ENCODE measurements around the gene TEK. TPM values are rescaled to one million over a fixed set of nuclear protein-coding genes. Genes with fewer than 3 reads are reported as not detected.
"Not testable (repeated sequence)": the region's sequence is repeated elsewhere in the genome, so short reads cannot be mapped to it uniquely, and the experiment has no call there.

Gene TEK
- total RNA-seq, 2 donors from 2014 or later, result not detected

GRCh38 chr9:27227192-27227591 lies 118.2 kb downstream of the TEK start:
- ATAC-seq (replicated peaks in 1 of 2) (no peak), DNase-seq (no peak)
- H3K9me3 Mint-ChIP-seq, result peaks cover 0 to 9% of the 10 kb centered on the region in 2 donors
- no peak overlapping the region for H3K4me3 Mint-ChIP-seq
- H3K27me3 Mint-ChIP-seq (ENCODE audit: low read depth), result no peaks in the 10 kb centered on the region
- no peak overlapping the region for H3K27ac Mint-ChIP-seq
- H3K36me3 Mint-ChIP-seq (ENCODE audit: insufficient read depth in 2 of 2), result no peaks in the 10 kb centered on the region
- H3K4me1 Mint-ChIP-seq (ENCODE audit: low read depth), result no peaks in the 10 kb centered on the region

- not testable (repeated sequence) for ATAC-seq (replicated peaks in 1 of 2); H3K36me3 Mint-ChIP-seq (ENCODE audit: insufficient read depth in 2 of 2); H3K4me3 Mint-ChIP-seq
Observed at GRCh38 chr9:27239648-27240047, 130.6 kb downstream of the TEK start.

DNA sequence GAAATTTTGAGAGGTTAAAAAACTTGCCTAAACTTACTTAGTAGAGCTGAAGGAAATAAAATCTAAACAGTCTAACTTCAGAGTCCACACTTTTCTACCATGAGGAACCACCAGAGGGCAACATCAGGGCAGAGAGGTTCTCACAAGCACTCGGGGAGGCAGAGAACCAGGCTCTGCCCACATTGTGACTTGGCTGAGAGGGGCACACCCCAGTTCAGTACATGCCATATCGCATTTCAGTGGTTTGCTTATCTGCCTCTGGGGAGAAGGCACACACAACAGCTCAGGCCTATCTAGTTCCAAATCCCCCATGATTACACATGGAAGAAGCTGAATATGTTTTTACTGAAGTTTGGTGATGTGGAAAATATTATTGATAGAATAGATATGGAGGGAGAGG lies 138.7 kb downstream of the TEK start:
- H3K36me3 Mint-ChIP-seq (ENCODE audit: insufficient read depth in 2 of 2), result no peaks in the 10 kb centered on the region
- no peak overlapping the region for H3K27ac Mint-ChIP-seq
- H3K27me3 Mint-ChIP-seq (ENCODE audit: low read depth), result peaks cover 15% of the 10 kb centered on the region
- H3K4me1 Mint-ChIP-seq (ENCODE audit: low read depth), result no peaks in the 10 kb centered on the region
- ATAC-seq (replicated peaks in 1 of 2), result no peak
- DNase-seq, result peak in 1 of 2 donors; percentile 10
- no peak overlapping the region for H3K4me3 Mint-ChIP-seq
- H3K9me3 Mint-ChIP-seq, result peaks cover 1 to 2% of the 10 kb centered on the region in 2 donors

More at GRCh38 chr9:27239648-27240047, 130.6 kb downstream of the TEK start:
- DNase-seq; H3K4me1 Mint-ChIP-seq (ENCODE audit: low read depth); H3K27ac Mint-ChIP-seq; H3K9me3 Mint-ChIP-seq; H3K27me3 Mint-ChIP-seq (ENCODE audit: low read depth): not testable (repeated sequence)

DNA sequence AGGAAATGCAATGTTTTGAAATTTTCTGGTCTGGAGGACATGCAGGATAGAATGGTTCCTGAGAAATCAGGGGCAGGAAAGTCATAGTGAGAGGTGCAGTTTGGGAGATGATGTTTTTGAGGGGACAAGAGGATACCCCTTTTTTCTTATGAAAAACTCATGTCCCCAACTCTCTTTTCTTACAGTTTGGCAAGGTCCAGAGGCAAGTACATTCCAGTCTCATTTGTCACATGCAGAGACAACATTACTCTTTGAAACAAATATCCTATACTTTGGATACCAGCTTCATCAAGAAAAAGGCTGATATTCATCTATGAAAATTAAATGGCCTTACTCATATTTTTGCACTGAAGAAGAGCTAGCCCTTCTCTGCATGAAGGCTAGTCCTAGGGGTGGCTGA lies 139.7 kb downstream of the TEK start:
- Mint-ChIP-seq H3K36me3 (ENCODE audit: insufficient read depth in 2 of 2) (no peaks in the 10 kb centered on the region), H3K27ac (no peak overlapping the region), H3K4me3 (no peak overlapping the region), H3K9me3 (peaks cover 0 to 3% of the 10 kb centered on the region in 2 donors), H3K27me3 (ENCODE audit: low read depth) (peaks cover 23% of the 10 kb centered on the region), H3K4me1 (ENCODE audit: low read depth) (no peaks in the 10 kb centered on the region)
- ATAC-seq (replicated peaks in 1 of 2) (no peak), DNase-seq (no peak)

- peaks cover 17% of the 10 kb centered on the region for H3K27me3 Mint-ChIP-seq (ENCODE audit: low read depth)
- H3K4me1 Mint-ChIP-seq (ENCODE audit: low read depth), result no peaks in the 10 kb centered on the region
- DNase-seq (no peak), ATAC-seq (replicated peaks in 1 of 2) (no peak)
- no peak overlapping the region for H3K27ac Mint-ChIP-seq
- H3K4me3 Mint-ChIP-seq, result no peak overlapping the region
- H3K9me3 Mint-ChIP-seq, result peaks cover 1 to 2% of the 10 kb centered on the region in 2 donors
- H3K36me3 Mint-ChIP-seq (ENCODE audit: insufficient read depth in 2 of 2), result no peaks in the 10 kb centered on the region
Observed at GRCh38 chr9:27258662-27259061, 149.6 kb downstream of the TEK start.

DNA sequence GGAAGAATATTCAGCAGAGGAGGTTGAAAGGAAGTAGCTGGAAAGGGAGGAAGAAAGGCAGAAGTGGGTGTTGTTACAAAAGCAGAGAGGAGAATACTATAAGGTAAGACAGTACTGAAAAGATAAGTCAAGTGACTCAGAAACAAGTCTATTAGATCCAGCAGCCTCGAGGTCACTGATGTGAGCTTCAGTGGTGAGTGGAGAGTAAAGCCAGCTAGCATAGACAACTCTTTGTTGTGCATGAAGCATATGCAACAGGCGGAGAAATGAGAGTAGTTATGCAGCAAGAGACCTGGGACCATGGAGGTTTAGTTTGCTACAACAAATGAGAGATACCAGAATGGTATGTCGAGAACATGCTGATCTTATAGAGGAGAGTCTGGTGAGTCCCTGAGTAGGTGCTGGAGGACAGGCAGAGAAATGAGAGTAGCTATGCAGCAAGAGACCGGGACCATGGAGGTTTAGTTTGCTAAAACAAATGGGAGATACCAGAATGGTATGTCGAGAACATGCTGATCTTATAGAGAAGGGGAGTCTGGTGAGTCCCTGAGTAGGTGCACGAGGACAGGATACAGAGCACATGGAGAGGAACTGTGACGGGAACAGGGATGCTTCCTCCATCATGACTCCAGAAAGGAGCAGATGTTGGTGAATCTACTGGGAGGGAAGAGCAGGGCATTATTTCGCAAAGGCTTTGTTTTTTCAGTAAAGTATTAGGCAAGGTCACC lies 151.9 kb downstream of the TEK start:
- no peaks in the 10 kb centered on the region for H3K4me1 Mint-ChIP-seq (ENCODE audit: low read depth)
- ATAC-seq (replicated peaks in 1 of 2) (no peak), DNase-seq (no peak)
- no peak overlapping the region for H3K4me3 Mint-ChIP-seq
- no peaks in the 10 kb centered on the region for H3K36me3 Mint-ChIP-seq (ENCODE audit: insufficient read depth in 2 of 2)
- no peak overlapping the region for H3K27ac Mint-ChIP-seq
- peaks cover 6% of the 10 kb centered on the region for H3K27me3 Mint-ChIP-seq (ENCODE audit: low read depth)
- no peaks in the 10 kb centered on the region for H3K9me3 Mint-ChIP-seq

DNA sequence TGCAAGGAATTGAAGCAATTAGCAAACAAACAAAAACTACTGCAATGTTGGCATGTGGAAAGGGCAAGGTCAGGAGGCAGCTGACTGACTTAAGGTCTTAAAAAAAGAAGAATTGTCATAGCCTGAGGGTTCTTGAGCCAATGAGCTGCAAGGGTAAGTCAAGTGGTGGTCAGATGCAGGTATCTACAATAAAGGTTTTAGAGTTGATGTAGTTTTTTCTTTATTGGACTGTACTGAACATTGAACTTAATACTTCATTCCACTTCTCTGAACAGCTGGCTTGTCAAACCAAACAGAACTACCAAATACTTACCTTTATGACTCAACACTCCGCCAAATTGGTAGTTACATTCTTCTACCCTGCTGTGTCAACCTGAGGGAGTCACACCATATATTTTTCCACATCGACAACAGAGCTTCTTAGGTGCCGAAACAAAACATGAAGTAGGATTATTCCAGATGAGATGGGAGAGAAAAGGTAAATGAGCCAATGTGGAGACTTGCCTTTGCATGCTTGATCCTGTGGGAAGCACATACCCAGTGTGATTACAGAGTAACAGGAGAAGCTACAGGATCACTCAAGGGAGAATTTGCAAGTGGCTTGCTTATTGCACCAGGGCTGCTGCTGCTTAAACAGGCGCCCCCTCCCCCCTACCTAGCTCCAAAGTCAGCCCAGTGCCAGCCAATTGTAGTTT lies 152.6 kb downstream of the TEK start:
- peaks cover 6% of the 10 kb centered on the region for H3K27me3 Mint-ChIP-seq (ENCODE audit: low read depth)
- ATAC-seq (replicated peaks in 1 of 2) (no peak), DNase-seq (no peak)

DNA sequence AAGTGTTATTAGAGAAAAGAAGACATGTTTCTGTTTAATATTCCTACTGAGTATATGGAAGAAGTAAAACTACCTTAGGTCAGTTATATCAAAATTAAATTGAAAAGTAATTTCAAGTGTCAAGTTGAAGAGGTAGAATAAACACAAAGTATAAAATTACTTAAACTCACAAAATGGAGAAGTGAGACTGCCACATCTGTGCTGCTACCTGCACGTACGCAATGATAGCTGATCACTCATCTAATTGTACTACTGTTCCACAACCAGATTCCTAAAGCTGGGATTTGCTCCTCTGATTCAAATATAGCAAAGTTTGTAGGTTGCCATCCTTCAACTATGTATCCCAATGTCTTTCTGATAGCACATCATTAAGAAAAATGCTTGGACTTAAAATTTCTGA lies 163.1 kb downstream of the TEK start:
- no peak overlapping the region for H3K27ac Mint-ChIP-seq
- H3K27me3 Mint-ChIP-seq (ENCODE audit: low read depth), result no peaks in the 10 kb centered on the region
- no peak overlapping the region for H3K4me3 Mint-ChIP-seq
- no peak for DNase-seq
- no peaks in the 10 kb centered on the region for H3K4me1 Mint-ChIP-seq (ENCODE audit: low read depth)
- no peaks in the 10 kb centered on the region for H3K36me3 Mint-ChIP-seq (ENCODE audit: insufficient read depth in 2 of 2)
- no peaks in the 10 kb centered on the region for H3K9me3 Mint-ChIP-seq
- ATAC-seq (replicated peaks in 1 of 2), result no peak

More for the DNA sequence above, 152.6 kb downstream of the TEK start:
- Mint-ChIP-seq H3K27ac (no peak overlapping the region), H3K9me3 (no peaks in the 10 kb centered on the region), H3K4me3 (no peak overlapping the region), H3K36me3 (ENCODE audit: insufficient read depth in 2 of 2) (no peaks in the 10 kb centered on the region), H3K4me1 (ENCODE audit: low read depth) (no peaks in the 10 kb centered on the region)

GRCh38 chr9:27273186-27273585 lies 164.2 kb downstream of the TEK start:
- no peak for DNase-seq
- no peaks in the 10 kb centered on the region for H3K27me3 Mint-ChIP-seq (ENCODE audit: low read depth)
- H3K4me3 Mint-ChIP-seq, result no peak overlapping the region
- H3K9me3 Mint-ChIP-seq, result no peaks in the 10 kb centered on the region
- H3K36me3 Mint-ChIP-seq (ENCODE audit: insufficient read depth in 2 of 2), result no peaks in the 10 kb centered on the region
- no peak overlapping the region for H3K27ac Mint-ChIP-seq
- ATAC-seq (replicated peaks in 1 of 2), result no peak
- no peaks in the 10 kb centered on the region for H3K4me1 Mint-ChIP-seq (ENCODE audit: low read depth)

GRCh38 chr9:27276193-27277030 lies 167.4 kb downstream of the TEK start:
- no peak overlapping the region for H3K4me3 Mint-ChIP-seq
- no peaks in the 10 kb centered on the region for H3K4me1 Mint-ChIP-seq (ENCODE audit: low read depth)
- DNase-seq, result peak in 1 of 2 donors; percentile 6
- H3K27me3 Mint-ChIP-seq (ENCODE audit: low read depth), result no peaks in the 10 kb centered on the region
- H3K27ac Mint-ChIP-seq, result no peak overlapping the region
- ATAC-seq (replicated peaks in 1 of 2), result no peak
- no peaks in the 10 kb centered on the region for H3K36me3 Mint-ChIP-seq (ENCODE audit: insufficient read depth in 2 of 2)
- H3K9me3 Mint-ChIP-seq, result no peaks in the 10 kb centered on the region

- DNase-seq (no peak), ATAC-seq (replicated peaks in 1 of 2) (no peak)
- no peaks in the 10 kb centered on the region for H3K9me3 Mint-ChIP-seq
- H3K27me3 Mint-ChIP-seq (ENCODE audit: low read depth), result no peaks in the 10 kb centered on the region
- H3K27ac Mint-ChIP-seq, result no peak overlapping the region
- no peaks in the 10 kb centered on the region for H3K36me3 Mint-ChIP-seq (ENCODE audit: insufficient read depth in 2 of 2)
- no peaks in the 10 kb centered on the region for H3K4me1 Mint-ChIP-seq (ENCODE audit: low read depth)
- H3K4me3 Mint-ChIP-seq, result no peak overlapping the region
Observed at GRCh38 chr9:27278374-27278773, 169.3 kb downstream of the TEK start.

DNA sequence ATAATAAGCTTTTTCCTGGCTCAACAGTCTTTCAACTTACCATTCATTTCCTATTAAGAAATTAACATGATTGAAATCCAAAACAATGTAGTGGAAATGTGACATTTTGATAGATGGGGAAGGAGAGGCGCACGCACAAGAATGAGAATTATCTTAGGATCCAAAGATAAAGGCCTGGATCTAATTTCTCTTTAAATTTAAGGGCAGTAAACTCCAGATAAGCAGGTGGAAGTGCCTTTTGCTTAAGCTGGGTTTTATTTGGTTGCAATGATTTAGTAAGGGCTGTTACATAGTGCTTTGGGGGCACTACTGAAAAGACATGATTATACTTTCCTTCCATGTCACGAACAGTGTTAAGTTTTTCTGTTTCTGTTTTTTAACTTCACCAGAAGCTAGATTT lies 170.6 kb downstream of the TEK start:
- Mint-ChIP-seq H3K9me3 (no peaks in the 10 kb centered on the region), H3K36me3 (ENCODE audit: insufficient read depth in 2 of 2) (no peaks in the 10 kb centered on the region), H3K27me3 (ENCODE audit: low read depth) (no peaks in the 10 kb centered on the region), H3K27ac (peak overlapping the region; percentile 25), H3K4me1 (ENCODE audit: low read depth) (no peaks in the 10 kb centered on the region), H3K4me3 (no peak overlapping the region)
- no peak for DNase-seq
- ATAC-seq (replicated peaks in 1 of 2), result no peak

All from activated T-cell treated with anti-CD3 and anti-CD28 coated beads, Interleukin-2, amount 50 U/mL, for 72 hours (primary cell).